Testis (tissue), 3 donors: Measurements from ENCODE around the gene PSMA2. TPM values are rescaled to one million over a fixed set of nuclear protein-coding genes. Genes with fewer than 3 reads are reported as not detected.
A peak's percentile ranks its signal among the peaks of the same experiment; 100 is the strongest.

ENCODE experiments used
- DNase-seq: peaks from one replicate; pipeline ENCODE4 v3.0.0-alpha.2; 2019
- H3K27ac ChIP-seq, 2 donors: fragments of 200-600 bp; sonication (generic); one replicate each; pipeline ENCODE4 v1.5.1; 2019
- H3K27me3 ChIP-seq: fragments of 200-600 bp; sonication (generic); one replicate; pipeline ENCODE4 v1.5.1; 2019
- H3K36me3 ChIP-seq: fragments of 200-600 bp; sonication (generic); one replicate; pipeline ENCODE4 v1.5.1; 2017; ENCODE audit warnings: low read depth; ENCODE audit errors: missing control alignments
- H3K4me1 ChIP-seq: fragments of 200-600 bp; sonication (generic); one replicate; pipeline ENCODE4 v1.5.1; 2019
- H3K4me3 ChIP-seq, 2 donors: fragments of 200-600 bp; sonication (generic); one replicate each; pipeline ENCODE4 v1.5.1; 2017 to 2019
- H3K9me3 ChIP-seq: fragments of 200-600 bp; sonication (generic); one replicate; pipeline ENCODE4 v1.5.1; 2017
- POLR2A ChIP-seq: fragments of 450-650 bp; IDR thresholded peaks from one replicate; pipeline ENCODE4 v1.6.1; 2017; ENCODE audit warnings: antibody characterized with exemption, mild to moderate bottlenecking, moderate library complexity
- WGBS, 2 donors: methylation state at CpG; one replicate each; pipeline ENCODE4 v1.1.5; 2018; 5-methylcytosine and 5-hydroxymethylcytosine counted together
- intact Hi-C: fragments of 100-400 bp; cut with DNase I; formaldehyde crosslinking; loops from one replicate; pipeline ENCODE4 v1.15.1; 2023; ENCODE audit warnings: low total_unique reads
- polyA plus RNA-seq: library from polyadenylated mRNA; stranded (reverse); fragments of 350-450 nt; fragmentation: Illumina TruSeq; extraction: RNeasy Lipid Tissue Mini Kit (QIAGEN cat#74804); gene quantifications from one replicate; pipeline ENCODE4 v1.2.3, GENCODE V29; 2014; ENCODE audit warnings: low read depth, low replicate concordance; ENCODE audit not compliant: insufficient read depth
- total RNA-seq, 2 donors: library from RNA; depleted of rRNA; stranded (reverse); fragments of >200 nt; gene quantifications; one replicate each; pipeline ENCODE4 v1.2.3, GENCODE V29; 2016
- TF ChIP-seq, protein P1 (sequence below), 3 experiments: fragments of 450-650 bp in 2 of 3; fragments of 200-600 bp in 1 of 3; sonication (generic) in 1 of 3; IDR thresholded peaks; one replicate each; pipeline ENCODE4 v1.5.1; 2016 to 2019; ENCODE audit warnings: antibody characterized with exemption in 3 of 3, mild to moderate bottlenecking in 2 of 3, moderate library complexity in 1 of 3

The PSMA2 gene
- total and polyA plus RNA-seq, 3 donors from 2014 or later, result 50.1 to 114 (median 50.9) TPM

DNA sequence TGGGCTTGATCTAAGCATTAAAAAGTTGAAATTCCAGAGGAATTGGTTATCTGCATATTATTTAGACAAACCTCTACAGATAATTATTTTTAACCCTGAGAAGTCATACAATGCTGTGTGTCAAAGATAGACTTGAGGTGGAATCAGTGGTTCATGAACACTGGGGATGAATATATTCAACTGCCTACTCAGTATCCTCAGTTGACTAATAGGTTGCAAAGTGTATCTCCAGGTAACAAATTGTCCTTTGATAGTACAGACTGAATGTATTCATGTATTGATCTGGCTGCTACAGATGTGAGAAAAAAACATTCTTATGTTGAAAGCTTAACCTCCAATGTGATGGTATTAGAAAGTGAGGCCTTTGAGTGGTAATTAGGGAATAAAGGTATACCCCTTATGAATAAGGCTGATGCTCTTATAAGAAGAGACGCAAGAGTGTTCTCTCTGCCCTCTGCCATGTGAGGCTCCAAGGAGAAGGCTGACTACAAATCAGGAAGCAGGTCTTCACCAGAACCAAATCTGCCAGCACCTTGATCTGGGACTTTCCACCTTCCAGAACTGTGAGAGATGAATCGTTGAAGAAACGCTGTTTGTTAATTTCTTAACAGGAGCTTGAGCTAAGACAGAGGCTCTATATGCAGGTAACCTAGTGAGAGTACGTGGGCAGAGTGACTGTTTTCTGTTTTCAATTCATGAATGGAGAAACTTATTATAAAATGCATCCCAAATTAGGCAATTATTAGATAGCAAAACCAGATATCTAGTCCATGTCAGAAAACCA, 7.7 kb upstream of the PSMA2 start:
- Histone ChIP-seq H3K4me1 (no peaks in the 10 kb centered on the region), H3K27me3 (no peaks in the 10 kb centered on the region), H3K4me3 (no peak overlapping the region), H3K9me3 (no peaks in the 10 kb centered on the region), H3K36me3 (no peaks in the 10 kb centered on the region), H3K27ac (no peak overlapping the region)
- 72 to 94% methylated on average over 4 of the region's 4 CpGs for WGBS, 2 donors
- intact Hi-C loops, result loop anchor here (5.0 kb wide), 1 partner anchor 323 kb away; no protein-coding TSS in a partner anchor
- TF ChIP-seq POLR2A, result no peak
- TF ChIP-seq, protein P1, sequence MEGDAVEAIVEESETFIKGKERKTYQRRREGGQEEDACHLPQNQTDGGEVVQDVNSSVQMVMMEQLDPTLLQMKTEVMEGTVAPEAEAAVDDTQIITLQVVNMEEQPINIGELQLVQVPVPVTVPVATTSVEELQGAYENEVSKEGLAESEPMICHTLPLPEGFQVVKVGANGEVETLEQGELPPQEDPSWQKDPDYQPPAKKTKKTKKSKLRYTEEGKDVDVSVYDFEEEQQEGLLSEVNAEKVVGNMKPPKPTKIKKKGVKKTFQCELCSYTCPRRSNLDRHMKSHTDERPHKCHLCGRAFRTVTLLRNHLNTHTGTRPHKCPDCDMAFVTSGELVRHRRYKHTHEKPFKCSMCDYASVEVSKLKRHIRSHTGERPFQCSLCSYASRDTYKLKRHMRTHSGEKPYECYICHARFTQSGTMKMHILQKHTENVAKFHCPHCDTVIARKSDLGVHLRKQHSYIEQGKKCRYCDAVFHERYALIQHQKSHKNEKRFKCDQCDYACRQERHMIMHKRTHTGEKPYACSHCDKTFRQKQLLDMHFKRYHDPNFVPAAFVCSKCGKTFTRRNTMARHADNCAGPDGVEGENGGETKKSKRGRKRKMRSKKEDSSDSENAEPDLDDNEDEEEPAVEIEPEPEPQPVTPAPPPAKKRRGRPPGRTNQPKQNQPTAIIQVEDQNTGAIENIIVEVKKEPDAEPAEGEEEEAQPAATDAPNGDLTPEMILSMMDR (IDR thresholded peaks at IDR 0.05), result no peak
- DNase-seq, result no peak

DNA sequence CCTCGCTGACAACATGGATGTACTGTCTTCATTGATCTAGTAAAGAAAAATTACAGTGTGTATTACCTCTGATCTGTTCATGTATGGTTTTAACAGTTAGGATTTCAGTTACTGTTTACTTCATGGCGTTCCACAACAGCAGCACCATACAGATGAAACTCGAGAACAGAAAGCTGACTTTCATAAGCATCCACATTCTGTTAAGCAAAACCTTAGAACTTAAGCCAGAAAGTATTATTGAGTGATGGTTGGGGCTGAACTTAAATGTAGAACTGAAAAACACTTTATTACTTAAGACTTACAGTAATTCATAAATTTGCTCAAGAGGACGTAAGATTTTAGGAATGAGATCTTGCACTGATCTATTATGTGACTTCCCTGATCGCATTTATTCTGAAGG, 3.9 kb upstream of the PSMA2 start:
- intact Hi-C loops, result no loop called here
- Histone ChIP-seq H3K4me3 (no peak overlapping the region), H3K27me3 (no peaks in the 10 kb centered on the region), H3K4me1 (peaks cover 15% of the 10 kb centered on the region), H3K27ac (no peak overlapping the region), H3K36me3 (no peaks in the 10 kb centered on the region), H3K9me3 (no peaks in the 10 kb centered on the region)
- no peak for DNase-seq
- TF ChIP-seq, protein P1 (IDR thresholded peaks at IDR 0.05), result no peak
- TF ChIP-seq POLR2A, result no peak
- WGBS, 2 donors, result 93 to 97% methylated on average over 5 of the region's 5 CpGs

DNA sequence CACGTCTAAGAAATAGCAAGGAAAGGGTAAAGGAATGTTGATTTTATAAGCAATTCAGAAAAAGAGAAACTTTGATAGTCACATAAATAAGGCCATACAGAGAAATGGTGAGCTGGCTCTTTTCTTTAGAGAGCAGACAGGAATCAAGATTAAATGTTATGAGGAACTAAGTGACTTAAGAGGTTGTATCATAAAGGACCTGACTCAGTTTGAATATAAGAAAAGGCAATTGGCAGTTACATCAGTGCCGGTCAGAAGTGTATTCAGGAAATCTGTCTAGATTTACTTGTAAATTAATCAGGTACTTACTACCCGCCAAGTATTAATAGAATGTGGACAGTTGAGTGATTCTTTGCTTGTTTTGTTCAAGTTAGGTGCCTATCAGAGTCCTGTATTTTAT, 2.3 kb upstream of the PSMA2 start:
- intact Hi-C loops, result no loop called here
- H3K36me3 ChIP-seq, result no peaks in the 10 kb centered on the region
- DNase-seq, result no peak
- H3K9me3 ChIP-seq, result no peaks in the 10 kb centered on the region
- WGBS, 2 donors, result 80 to 82% methylated on average over 3 of the region's 3 CpGs
- no peaks in the 10 kb centered on the region for H3K27me3 ChIP-seq
- no peak overlapping the region for H3K27ac ChIP-seq
- TF ChIP-seq POLR2A, result no peak
- TF ChIP-seq, protein P1 (IDR thresholded peaks at IDR 0.05), result no peak
- no peak overlapping the region for H3K4me3 ChIP-seq
- H3K4me1 ChIP-seq, result peaks cover 22% of the 10 kb centered on the region

DNA sequence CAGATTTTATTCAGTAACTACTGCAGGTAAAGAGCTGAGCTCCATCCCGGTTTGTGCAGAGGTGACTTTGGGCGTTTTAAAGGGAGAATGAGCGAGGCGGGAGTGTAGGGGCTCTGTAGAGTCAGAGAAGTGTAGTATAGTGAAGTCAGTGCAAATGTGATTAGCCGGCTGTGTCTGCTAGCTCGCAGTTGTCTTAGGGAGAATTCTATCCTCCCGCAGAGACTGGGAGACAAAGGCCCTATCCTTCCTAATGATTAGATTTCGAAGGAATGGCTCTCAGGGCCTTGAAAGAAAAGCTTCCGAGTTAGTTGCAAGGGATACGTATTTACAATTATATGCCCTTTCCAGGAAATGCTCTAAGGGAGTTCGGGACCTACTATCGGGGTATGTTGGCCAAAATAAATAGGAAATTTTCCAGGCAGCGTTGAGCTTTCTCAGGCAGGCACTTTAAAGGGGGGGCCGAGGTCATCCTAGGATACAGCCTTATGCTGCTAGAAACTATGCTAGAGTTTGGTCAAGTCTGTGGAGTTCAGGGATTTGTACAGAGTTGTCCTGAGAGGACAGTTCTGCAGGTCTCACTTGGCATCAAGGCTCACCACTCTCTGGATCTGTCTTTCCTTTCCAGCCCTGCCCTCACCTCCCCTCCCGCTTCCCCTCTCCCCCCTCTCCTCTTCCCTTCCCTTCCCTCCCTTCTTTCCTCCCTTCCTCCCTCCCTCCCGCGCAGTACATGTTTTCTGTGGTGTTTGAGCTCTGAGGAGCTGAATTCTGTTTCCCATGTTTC, 1.0 kb upstream of the PSMA2 start:
- intact Hi-C loops, result no loop called here
- no peaks in the 10 kb centered on the region for H3K36me3 ChIP-seq
- peaks cover 22% of the 10 kb centered on the region for H3K4me1 ChIP-seq
- WGBS, 2 donors, result 1% methylated on average over 17 of the region's 17 CpGs
- DNase-seq, result peak; percentile 45
- no peaks in the 10 kb centered on the region for H3K27me3 ChIP-seq
- peak overlapping the region; percentile 73 to 91 for H3K4me3 ChIP-seq
- no peaks in the 10 kb centered on the region for H3K9me3 ChIP-seq
- no peak for TF ChIP-seq POLR2A
- TF ChIP-seq, protein P1 (IDR thresholded peaks at IDR 0.05), result no peak
- peak overlapping the region; percentile 82 for H3K27ac ChIP-seq
